Neutrophil (primary cell): Measurements from ENCODE around the gene SLC1A7.

Experiments used
- H3K27ac ChIP-seq: fragments of 200-600 bp; sonication (generic); 2 replicates; pipeline ENCODE4 v1.5.1; 2016; ENCODE audit warnings: mild to moderate bottlenecking, moderate library complexity
- H3K27me3 ChIP-seq: fragments of 200-600 bp; sonication (generic); 2 replicates; pipeline ENCODE4 v1.6.0; 2016; ENCODE audit warnings: mild to moderate bottlenecking
- H3K36me3 ChIP-seq: fragments of 200-600 bp; sonication (generic); 2 replicates; pipeline ENCODE4 v1.5.1; 2017
- H3K4me1 ChIP-seq, 2 experiments: fragments of 200-600 bp in 1 of 2; sonication (generic) in 1 of 2; 1 replicate in 1 of 2; 2 replicates in 1 of 2; pipeline versions ENCODE4 v1.5.1 to v1.6.1; 2013 to 2016; ENCODE audit warnings: low read depth in 1 of 2, low read length in 1 of 2, mild to moderate bottlenecking in 1 of 2, moderate library complexity in 1 of 2; ENCODE audit not compliant: control insufficient read depth in 1 of 2, insufficient read depth in 1 of 2
- H3K4me3 ChIP-seq, 2 experiments: fragments of 200-600 bp in 1 of 2; sonication (generic) in 1 of 2; 1 replicate in 1 of 2; 2 replicates in 1 of 2; pipeline ENCODE4 v1.5.1; 2013 to 2016; ENCODE audit warnings: low read depth in 1 of 2, low read length in 1 of 2, mild to moderate bottlenecking in 1 of 2, moderate library complexity in 1 of 2
- H3K9me3 ChIP-seq: fragments of 200-600 bp; sonication (generic); 2 replicates; pipeline ENCODE4 v1.5.1; 2016
- CTCF ChIP-seq: fragments of 200-600 bp; sonication (generic); IDR thresholded peaks from 2 replicates; pipeline ENCODE4 v1.5.1; 2016; ENCODE audit warnings: antibody characterized with exemption

The SLC1A7 gene

GRCh38 chr1:53148123-53148522 lies 5.7 kb upstream of the SLC1A7 start:
- no peaks in the 10 kb centered on the region for H3K9me3 ChIP-seq
- H3K36me3 ChIP-seq, result no peaks in the 10 kb centered on the region
- no peaks in the 10 kb centered on the region for H3K4me1 ChIP-seq
- peaks cover 6% of the 10 kb centered on the region for H3K27me3 ChIP-seq
- H3K4me3 ChIP-seq, result no peak overlapping the region
- TF ChIP-seq CTCF, result no peak
- no peak overlapping the region for H3K27ac ChIP-seq

GRCh38 chr1:53147174-53147573 lies 4.7 kb upstream of the SLC1A7 start:
- Histone ChIP-seq H3K4me3 (no peak overlapping the region), H3K27me3 (peaks cover 2% of the 10 kb centered on the region), H3K9me3 (no peaks in the 10 kb centered on the region), H3K4me1 (no peaks in the 10 kb centered on the region), H3K27ac (no peak overlapping the region), H3K36me3 (no peaks in the 10 kb centered on the region)
- TF ChIP-seq CTCF, result no peak

- H3K4me3 ChIP-seq, result no peak overlapping the region
Measured at GRCh38 chr1:53145942-53146708, 3.7 kb upstream of the SLC1A7 start.

GRCh38 chr1:53145619-53145941 lies 3.1 kb upstream of the SLC1A7 start:
- no peaks in the 10 kb centered on the region for H3K4me1 ChIP-seq
- H3K27ac ChIP-seq, result no peak overlapping the region
- no peaks in the 10 kb centered on the region for H3K36me3 ChIP-seq
- no peaks in the 10 kb centered on the region for H3K27me3 ChIP-seq
- no peak overlapping the region for H3K4me3 ChIP-seq
- TF ChIP-seq CTCF, result no peak
- no peaks in the 10 kb centered on the region for H3K9me3 ChIP-seq

More at GRCh38 chr1:53145942-53146708, 3.7 kb upstream of the SLC1A7 start:
- Histone ChIP-seq H3K27me3 (no peaks in the 10 kb centered on the region), H3K36me3 (no peaks in the 10 kb centered on the region), H3K27ac (no peak overlapping the region), H3K9me3 (no peaks in the 10 kb centered on the region), H3K4me1 (no peaks in the 10 kb centered on the region)
- TF ChIP-seq CTCF, result no peak

GRCh38 chr1:53145051-53145600 lies 2.7 kb upstream of the SLC1A7 start:
- Histone ChIP-seq H3K4me1 (no peaks in the 10 kb centered on the region), H3K27me3 (no peaks in the 10 kb centered on the region), H3K9me3 (no peaks in the 10 kb centered on the region), H3K36me3 (no peaks in the 10 kb centered on the region), H3K27ac (no peak overlapping the region), H3K4me3 (no peak overlapping the region)
- TF ChIP-seq CTCF, result no peak
